SK-N-SH treated with all-trans-retinoic acid at 6 μM for 48 hours (cell line): ENCODE data around the gene CEMIP.

Experiments
- ATAC-seq: fragments of 200-7000 bp; cut with Tn5 transposase; 3 replicates; pipeline ENCODE4 v1.9.1; 2020; ENCODE audit warnings: mild to moderate bottlenecking, moderate library complexity
- ARNTL ChIP-seq: fragments of 450-650 bp; formaldehyde crosslinking; IDR thresholded peaks from 2 replicates; pipeline ENCODE4 v1.5.0; 2020; ENCODE audit warnings: low read depth, mild to moderate bottlenecking, moderate library complexity, borderline replicate concordance
- CSDC2 ChIP-seq: fragments of 250-450 bp; sonication (Bioruptor Pico); IDR thresholded peaks from 2 replicates; pipeline ENCODE4 v1.5.0; 2020; ENCODE audit warnings: mild to moderate bottlenecking, moderate library complexity
- ESRRG ChIP-seq: fragments of 250-450 bp; sonication (Bioruptor Pico); IDR thresholded peaks from 2 replicates; pipeline ENCODE4 v1.6.1; 2021; ENCODE audit warnings: mild to moderate bottlenecking
- GLIS3 ChIP-seq: fragments of 250-450 bp; sonication (Bioruptor Pico); IDR thresholded peaks from 2 replicates; pipeline ENCODE4 v1.5.0; 2020; ENCODE audit warnings: mild to moderate bottlenecking, moderate library complexity
- OSR1 ChIP-seq: fragments of 250-450 bp; sonication (Bioruptor Pico); IDR thresholded peaks from 2 replicates; pipeline ENCODE4 v1.8.0; 2022; ENCODE audit warnings: moderate library complexity, mild to moderate bottlenecking, inconsistent platforms
- RARB ChIP-seq: fragments of 250-450 bp; sonication (Bioruptor Pico); IDR thresholded peaks from 2 replicates; pipeline ENCODE4 v1.8.0; 2021; ENCODE audit warnings: mild to moderate bottlenecking, moderate library complexity
- SNAI2 ChIP-seq: fragments of 250-450 bp; sonication (Bioruptor Pico); IDR thresholded peaks from 2 replicates; pipeline ENCODE4 v1.5.0; 2020; ENCODE audit warnings: mild to moderate bottlenecking, moderate library complexity
- ZC3H10 ChIP-seq: fragments of 250-450 bp; sonication (Bioruptor Pico); IDR thresholded peaks from 2 replicates; pipeline ENCODE4 v1.5.1; 2021; ENCODE audit warnings: mild to moderate bottlenecking, moderate library complexity
- ZFP3 ChIP-seq: fragments of 250-450 bp; sonication (Bioruptor Pico); IDR thresholded peaks from 2 replicates; pipeline ENCODE4 v1.5.0; 2020; ENCODE audit warnings: mild to moderate bottlenecking, moderate library complexity
- ZFP30 ChIP-seq: fragments of 450-650 bp; formaldehyde crosslinking; IDR thresholded peaks from 2 replicates; pipeline ENCODE4 v1.5.0; 2022; ENCODE audit warnings: mild to moderate bottlenecking, moderate library complexity
- ZNF565 ChIP-seq: fragments of 450-650 bp; formaldehyde crosslinking; conservative IDR thresholded peaks from 2 replicates; pipeline ENCODE4 v1.5.0; 2020; ENCODE audit warnings: low read depth, mild to moderate bottlenecking, moderate library complexity
- ZNF70 ChIP-seq: fragments of 450-650 bp; formaldehyde crosslinking; IDR thresholded peaks from 2 replicates; pipeline ENCODE4 v1.5.0; 2020; ENCODE audit warnings: mild to moderate bottlenecking, moderate library complexity
- ZNF8 ChIP-seq: fragments of 450-650 bp; formaldehyde crosslinking; IDR thresholded peaks from 2 replicates; pipeline ENCODE4 v1.5.0; 2020; ENCODE audit warnings: mild to moderate bottlenecking, moderate library complexity
- TF ChIP-seq, protein P1 (sequence below): fragments of 250-450 bp; sonication (Bioruptor Pico); IDR thresholded peaks from 2 replicates; pipeline ENCODE4 v1.5.1; 2021; ENCODE audit warnings: mild to moderate bottlenecking, moderate library complexity
- TF ChIP-seq, protein P2 (sequence below): fragments of 250-450 bp; sonication (Bioruptor Pico); IDR thresholded peaks from 2 replicates; pipeline ENCODE4 v1.5.0; 2020; ENCODE audit warnings: mild to moderate bottlenecking, moderate library complexity
- TF ChIP-seq, protein P3 (sequence below): fragments of 250-450 bp; sonication (Bioruptor Pico); IDR thresholded peaks from 2 replicates; pipeline ENCODE4 v1.8.0; 2021; ENCODE audit warnings: low read depth, mild to moderate bottlenecking, moderate library complexity, borderline replicate concordance
- TF ChIP-seq, protein P4 (sequence below): fragments of 250-450 bp; sonication (Bioruptor Pico); IDR thresholded peaks from 2 replicates; pipeline ENCODE4 v1.8.0; 2020; ENCODE audit warnings: mild to moderate bottlenecking, moderate library complexity, borderline replicate concordance

The CEMIP gene

DNA sequence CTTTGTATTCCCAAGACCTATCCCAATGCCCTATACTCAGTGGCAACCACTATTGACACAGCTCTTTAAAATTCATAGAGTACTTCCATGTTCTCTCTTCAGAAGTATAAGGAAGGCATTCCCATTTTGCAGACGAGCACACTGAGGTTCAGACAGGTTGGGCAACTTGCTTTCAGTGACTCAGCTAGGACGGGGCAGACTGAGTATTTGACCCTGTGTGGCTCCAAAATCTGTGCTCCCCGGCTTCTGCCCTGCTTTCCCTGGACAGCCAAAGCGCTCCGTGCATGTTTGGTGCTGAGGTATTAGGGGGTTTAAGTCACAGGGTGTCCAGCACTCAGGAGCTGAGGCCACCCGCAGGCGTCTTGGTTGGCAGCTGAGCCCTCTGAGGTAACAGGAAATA is 59.5 kb downstream of the CEMIP start:
- TF ChIP-seq ZNF8 (CRISPR knock-in tag) = no peak
- no peak for TF ChIP-seq ZFP3 (CRISPR knock-in tag)
- TF ChIP-seq ZC3H10 = no peak
- TF ChIP-seq ZNF565 (CRISPR knock-in tag) = no peak
- TF ChIP-seq, protein P1, sequence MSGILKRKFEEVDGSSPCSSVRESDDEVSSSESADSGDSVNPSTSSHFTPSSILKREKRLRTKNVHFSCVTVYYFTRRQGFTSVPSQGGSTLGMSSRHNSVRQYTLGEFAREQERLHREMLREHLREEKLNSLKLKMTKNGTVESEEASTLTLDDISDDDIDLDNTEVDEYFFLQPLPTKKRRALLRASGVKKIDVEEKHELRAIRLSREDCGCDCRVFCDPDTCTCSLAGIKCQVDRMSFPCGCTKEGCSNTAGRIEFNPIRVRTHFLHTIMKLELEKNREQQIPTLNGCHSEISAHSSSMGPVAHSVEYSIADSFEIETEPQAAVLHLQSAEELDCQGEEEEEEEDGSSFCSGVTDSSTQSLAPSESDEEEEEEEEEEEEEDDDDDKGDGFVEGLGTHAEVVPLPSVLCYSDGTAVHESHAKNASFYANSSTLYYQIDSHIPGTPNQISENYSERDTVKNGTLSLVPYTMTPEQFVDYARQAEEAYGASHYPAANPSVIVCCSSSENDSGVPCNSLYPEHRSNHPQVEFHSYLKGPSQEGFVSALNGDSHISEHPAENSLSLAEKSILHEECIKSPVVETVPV (CRISPR knock-in tag) = no peak
- TF ChIP-seq GLIS3 (CRISPR knock-in tag) = no peak
- TF ChIP-seq, protein P2, sequence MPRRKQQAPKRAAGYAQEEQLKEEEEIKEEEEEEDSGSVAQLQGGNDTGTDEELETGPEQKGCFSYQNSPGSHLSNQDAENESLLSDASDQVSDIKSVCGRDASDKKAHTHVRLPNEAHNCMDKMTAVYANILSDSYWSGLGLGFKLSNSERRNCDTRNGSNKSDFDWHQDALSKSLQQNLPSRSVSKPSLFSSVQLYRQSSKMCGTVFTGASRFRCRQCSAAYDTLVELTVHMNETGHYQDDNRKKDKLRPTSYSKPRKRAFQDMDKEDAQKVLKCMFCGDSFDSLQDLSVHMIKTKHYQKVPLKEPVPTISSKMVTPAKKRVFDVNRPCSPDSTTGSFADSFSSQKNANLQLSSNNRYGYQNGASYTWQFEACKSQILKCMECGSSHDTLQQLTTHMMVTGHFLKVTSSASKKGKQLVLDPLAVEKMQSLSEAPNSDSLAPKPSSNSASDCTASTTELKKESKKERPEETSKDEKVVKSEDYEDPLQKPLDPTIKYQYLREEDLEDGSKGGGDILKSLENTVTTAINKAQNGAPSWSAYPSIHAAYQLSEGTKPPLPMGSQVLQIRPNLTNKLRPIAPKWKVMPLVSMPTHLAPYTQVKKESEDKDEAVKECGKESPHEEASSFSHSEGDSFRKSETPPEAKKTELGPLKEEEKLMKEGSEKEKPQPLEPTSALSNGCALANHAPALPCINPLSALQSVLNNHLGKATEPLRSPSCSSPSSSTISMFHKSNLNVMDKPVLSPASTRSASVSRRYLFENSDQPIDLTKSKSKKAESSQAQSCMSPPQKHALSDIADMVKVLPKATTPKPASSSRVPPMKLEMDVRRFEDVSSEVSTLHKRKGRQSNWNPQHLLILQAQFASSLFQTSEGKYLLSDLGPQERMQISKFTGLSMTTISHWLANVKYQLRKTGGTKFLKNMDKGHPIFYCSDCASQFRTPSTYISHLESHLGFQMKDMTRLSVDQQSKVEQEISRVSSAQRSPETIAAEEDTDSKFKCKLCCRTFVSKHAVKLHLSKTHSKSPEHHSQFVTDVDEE = no peak
- TF ChIP-seq, protein P3, sequence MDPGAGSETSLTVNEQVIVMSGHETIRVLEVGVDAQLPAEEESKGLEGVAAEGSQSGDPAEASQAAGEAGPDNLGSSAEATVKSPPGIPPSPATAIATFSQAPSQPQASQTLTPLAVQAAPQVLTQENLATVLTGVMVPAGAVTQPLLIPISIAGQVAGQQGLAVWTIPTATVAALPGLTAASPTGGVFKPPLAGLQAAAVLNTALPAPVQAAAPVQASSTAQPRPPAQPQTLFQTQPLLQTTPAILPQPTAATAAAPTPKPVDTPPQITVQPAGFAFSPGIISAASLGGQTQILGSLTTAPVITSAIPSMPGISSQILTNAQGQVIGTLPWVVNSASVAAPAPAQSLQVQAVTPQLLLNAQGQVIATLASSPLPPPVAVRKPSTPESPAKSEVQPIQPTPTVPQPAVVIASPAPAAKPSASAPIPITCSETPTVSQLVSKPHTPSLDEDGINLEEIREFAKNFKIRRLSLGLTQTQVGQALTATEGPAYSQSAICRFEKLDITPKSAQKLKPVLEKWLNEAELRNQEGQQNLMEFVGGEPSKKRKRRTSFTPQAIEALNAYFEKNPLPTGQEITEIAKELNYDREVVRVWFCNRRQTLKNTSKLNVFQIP (CRISPR knock-in tag) = no peak
- no peak for TF ChIP-seq OSR1 (CRISPR knock-in tag)
- no peak for TF ChIP-seq CSDC2
- TF ChIP-seq, protein P4, sequence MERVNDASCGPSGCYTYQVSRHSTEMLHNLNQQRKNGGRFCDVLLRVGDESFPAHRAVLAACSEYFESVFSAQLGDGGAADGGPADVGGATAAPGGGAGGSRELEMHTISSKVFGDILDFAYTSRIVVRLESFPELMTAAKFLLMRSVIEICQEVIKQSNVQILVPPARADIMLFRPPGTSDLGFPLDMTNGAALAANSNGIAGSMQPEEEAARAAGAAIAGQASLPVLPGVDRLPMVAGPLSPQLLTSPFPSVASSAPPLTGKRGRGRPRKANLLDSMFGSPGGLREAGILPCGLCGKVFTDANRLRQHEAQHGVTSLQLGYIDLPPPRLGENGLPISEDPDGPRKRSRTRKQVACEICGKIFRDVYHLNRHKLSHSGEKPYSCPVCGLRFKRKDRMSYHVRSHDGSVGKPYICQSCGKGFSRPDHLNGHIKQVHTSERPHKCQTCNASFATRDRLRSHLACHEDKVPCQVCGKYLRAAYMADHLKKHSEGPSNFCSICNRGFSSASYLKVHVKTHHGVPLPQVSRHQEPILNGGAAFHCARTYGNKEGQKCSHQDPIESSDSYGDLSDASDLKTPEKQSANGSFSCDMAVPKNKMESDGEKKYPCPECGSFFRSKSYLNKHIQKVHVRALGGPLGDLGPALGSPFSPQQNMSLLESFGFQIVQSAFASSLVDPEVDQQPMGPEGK (CRISPR knock-in tag) = no peak
- no peak for TF ChIP-seq ARNTL (CRISPR knock-in tag)
- TF ChIP-seq, all 23 proteins: peak for 0

DNA sequence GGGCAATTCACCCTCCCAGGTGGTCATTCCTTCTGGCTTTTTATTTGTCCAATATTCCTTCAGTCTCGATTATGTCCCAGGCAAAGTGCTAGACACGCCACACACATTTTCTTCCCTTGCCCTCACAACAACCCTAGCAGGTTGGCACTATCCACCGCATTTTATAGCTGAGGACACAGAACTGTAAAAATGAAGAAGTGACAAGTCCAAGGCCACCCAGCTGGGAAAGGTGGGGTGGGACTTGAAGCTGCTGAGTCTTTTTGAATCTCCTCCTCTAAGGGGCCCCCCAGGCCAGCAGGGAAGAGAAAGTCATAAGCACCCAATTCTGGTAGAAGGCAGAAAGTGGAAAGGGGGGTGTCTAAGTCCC is 60.6 kb downstream of the CEMIP start:
- no peak for ATAC-seq
- TF ChIP-seq SNAI2 (CRISPR knock-in tag) (no peak), ZFP3 (CRISPR knock-in tag) (no peak)

More for the DNA sequence above, 59.5 kb downstream of the CEMIP start:
- ATAC-seq = no peak

DNA sequence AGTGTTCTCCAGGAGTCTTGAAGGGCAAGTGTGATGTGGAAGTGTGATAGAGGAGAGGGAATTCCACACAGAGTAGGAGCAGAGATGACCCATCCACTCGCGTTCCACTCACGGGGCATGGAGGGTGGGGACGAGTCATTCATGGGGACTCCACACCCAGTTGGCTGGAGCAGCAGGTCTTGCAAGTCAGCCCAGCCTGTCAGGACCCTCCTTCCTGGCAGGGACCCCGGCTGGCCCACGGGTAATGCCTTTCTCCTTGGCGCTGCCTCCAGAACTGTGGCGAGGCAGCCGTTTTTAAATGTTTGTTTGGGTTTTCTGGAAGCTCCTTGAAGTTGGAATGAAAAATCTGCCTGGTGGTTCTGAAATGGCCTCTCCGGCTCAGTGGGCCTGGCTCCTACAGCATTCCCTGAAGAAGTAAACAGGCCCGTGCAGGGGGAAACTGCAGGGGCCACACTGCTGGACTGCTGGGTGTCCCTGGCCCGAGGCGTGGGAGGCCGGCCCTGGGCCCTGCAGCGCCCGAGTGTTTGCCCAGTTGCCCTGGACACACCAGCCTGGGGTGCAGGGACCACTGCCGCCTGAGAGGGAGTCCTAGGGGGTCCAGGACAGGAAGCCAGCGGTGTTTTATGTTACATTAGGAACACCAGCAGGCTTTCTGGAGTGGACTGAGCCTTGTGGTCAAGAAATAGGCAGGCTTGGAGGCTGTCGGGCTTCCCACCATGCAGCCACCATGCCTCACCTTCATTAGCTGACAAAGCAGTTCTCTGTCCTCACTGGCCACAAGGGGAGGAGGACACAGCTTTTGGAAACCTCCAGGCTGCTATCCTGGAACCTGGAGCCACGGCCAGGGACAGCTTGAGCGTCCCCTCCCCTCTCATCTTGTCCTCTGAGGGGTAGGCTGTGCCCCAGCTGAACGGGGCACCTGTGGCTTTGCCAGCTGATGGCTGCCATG is 61.3 kb downstream of the CEMIP start:
- no peak for ATAC-seq
- TF ChIP-seq, protein P4 (CRISPR knock-in tag) = no peak

DNA sequence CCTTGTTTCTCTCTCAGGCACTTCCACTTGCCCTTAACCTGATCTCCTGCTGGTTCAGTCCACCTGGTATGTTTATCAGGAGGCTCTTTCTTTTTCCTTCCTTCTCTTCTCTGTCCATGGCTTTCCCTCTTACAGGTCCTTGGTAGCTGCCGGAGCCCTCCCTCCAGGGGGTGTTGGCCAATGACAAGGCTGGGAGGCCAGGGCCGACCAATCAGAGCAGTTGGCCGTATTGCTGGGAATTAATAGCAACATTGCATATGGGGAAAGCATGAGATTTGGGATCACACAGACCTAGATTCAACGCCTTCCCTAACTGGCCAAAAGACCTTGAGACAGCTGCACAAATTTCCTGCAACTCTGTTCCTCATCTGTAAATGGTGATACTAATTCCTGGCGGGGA is 62.4 kb downstream of the CEMIP start:
- no peak for ATAC-seq

More for the DNA sequence above, 62.4 kb downstream of the CEMIP start:
- TF ChIP-seq ZFP3 (CRISPR knock-in tag) (no peak), ZNF70 (no peak), SNAI2 (CRISPR knock-in tag) (no peak), ARNTL (CRISPR knock-in tag) (no peak), RARB (no peak), ESRRG (no peak), ZFP30 (no peak)
